Glutamatergic neuron (in vitro differentiated cells): ENCODE results near the gene GALC. TPM values are rescaled to one million over a fixed set of nuclear protein-coding genes. Genes with fewer than 3 reads are reported as not detected.
"Not testable (repeated sequence)": the region's sequence is repeated elsewhere in the genome, so short reads cannot be mapped to it uniquely, and the experiment has no call there.

Experiments
- DNase-seq: peaks from one replicate; pipeline ENCODE4 v3.0.0; 2022
- H3K27ac Mint-ChIP-seq: one replicate; pipeline ENCODE4 v1.8.0; 2020; ENCODE audit warnings: mild to moderate bottlenecking, mixed read lengths, inconsistent platforms; ENCODE audit not compliant: unreplicated experiment
- H3K27me3 Mint-ChIP-seq: one replicate; pipeline ENCODE4 v1.8.0; 2020; ENCODE audit warnings: mild to moderate bottlenecking, moderate library complexity, mixed read lengths, inconsistent platforms; ENCODE audit not compliant: unreplicated experiment
- H3K36me3 Mint-ChIP-seq: one replicate; pipeline ENCODE4 v1.8.0; 2020; ENCODE audit warnings: mild to moderate bottlenecking, mixed read lengths, inconsistent platforms; ENCODE audit not compliant: unreplicated experiment
- H3K4me1 Mint-ChIP-seq: one replicate; pipeline ENCODE4 v1.8.0; 2020; ENCODE audit warnings: mild to moderate bottlenecking, low read depth, mixed read lengths, inconsistent platforms; ENCODE audit not compliant: unreplicated experiment
- H3K4me3 Mint-ChIP-seq: one replicate; pipeline ENCODE4 v1.8.0; 2020; ENCODE audit warnings: mild to moderate bottlenecking, mixed read lengths, inconsistent platforms; ENCODE audit not compliant: unreplicated experiment
- H3K9me3 Mint-ChIP-seq: one replicate; pipeline ENCODE4 v1.8.0; 2020; ENCODE audit warnings: mild to moderate bottlenecking, moderate library complexity, mixed read lengths, inconsistent platforms; ENCODE audit not compliant: unreplicated experiment
- total RNA-seq: library from RNA; stranded (reverse); fragmentation: NEBNext Ultra II Directional; extraction: Animal tissue kit (Norgen Biotek cat#: 25700); gene quantifications from one replicate; pipeline ENCODE4 v1.2.1, GENCODE V29; 2021; ENCODE audit not compliant: unreplicated experiment
- TF ChIP-seq, protein P1 (sequence below): fragments of 200-600 bp; sonication (generic); IDR thresholded peaks from one replicate; pipeline ENCODE4 v1.5.0; 2021; ENCODE audit not compliant: partially characterized antibody, unreplicated experiment

GALC gene
- total RNA-seq, 1 donor from 2014 or later: 16.1 TPM

- Mint-ChIP-seq H3K9me3 (no peaks in the 10 kb centered on the region), H3K36me3 (no peaks in the 10 kb centered on the region), H3K27ac (no peak overlapping the region), H3K4me3 (no peak overlapping the region), H3K4me1 (peaks cover 5% of the 10 kb centered on the region), H3K27me3 (no peaks in the 10 kb centered on the region)
- TF ChIP-seq, protein P1, sequence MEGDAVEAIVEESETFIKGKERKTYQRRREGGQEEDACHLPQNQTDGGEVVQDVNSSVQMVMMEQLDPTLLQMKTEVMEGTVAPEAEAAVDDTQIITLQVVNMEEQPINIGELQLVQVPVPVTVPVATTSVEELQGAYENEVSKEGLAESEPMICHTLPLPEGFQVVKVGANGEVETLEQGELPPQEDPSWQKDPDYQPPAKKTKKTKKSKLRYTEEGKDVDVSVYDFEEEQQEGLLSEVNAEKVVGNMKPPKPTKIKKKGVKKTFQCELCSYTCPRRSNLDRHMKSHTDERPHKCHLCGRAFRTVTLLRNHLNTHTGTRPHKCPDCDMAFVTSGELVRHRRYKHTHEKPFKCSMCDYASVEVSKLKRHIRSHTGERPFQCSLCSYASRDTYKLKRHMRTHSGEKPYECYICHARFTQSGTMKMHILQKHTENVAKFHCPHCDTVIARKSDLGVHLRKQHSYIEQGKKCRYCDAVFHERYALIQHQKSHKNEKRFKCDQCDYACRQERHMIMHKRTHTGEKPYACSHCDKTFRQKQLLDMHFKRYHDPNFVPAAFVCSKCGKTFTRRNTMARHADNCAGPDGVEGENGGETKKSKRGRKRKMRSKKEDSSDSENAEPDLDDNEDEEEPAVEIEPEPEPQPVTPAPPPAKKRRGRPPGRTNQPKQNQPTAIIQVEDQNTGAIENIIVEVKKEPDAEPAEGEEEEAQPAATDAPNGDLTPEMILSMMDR: no peak
- no peak for DNase-seq
Observed at GRCh38 chr14:88026890-88027289, 33.9 kb upstream of the GALC start.

GRCh38 chr14:88025313-88025712 lies 32.3 kb upstream of the GALC start:
- peaks cover 5% of the 10 kb centered on the region for H3K4me1 Mint-ChIP-seq

GRCh38 chr14:88024252-88025086 lies 31.5 kb upstream of the GALC start:
- not testable (repeated sequence) for H3K36me3 Mint-ChIP-seq, H3K4me1 Mint-ChIP-seq, DNase-seq, H3K4me3 Mint-ChIP-seq, H3K9me3 Mint-ChIP-seq, H3K27ac Mint-ChIP-seq, H3K27me3 Mint-ChIP-seq

More at GRCh38 chr14:88025313-88025712, 32.3 kb upstream of the GALC start:
- TF ChIP-seq, protein P1: no peak
- no peak for DNase-seq
- Mint-ChIP-seq H3K27me3 (peaks cover 2% of the 10 kb centered on the region), H3K27ac (no peak overlapping the region), H3K4me3 (no peak overlapping the region), H3K9me3 (no peaks in the 10 kb centered on the region), H3K36me3 (peaks cover 6% of the 10 kb centered on the region)

DNA sequence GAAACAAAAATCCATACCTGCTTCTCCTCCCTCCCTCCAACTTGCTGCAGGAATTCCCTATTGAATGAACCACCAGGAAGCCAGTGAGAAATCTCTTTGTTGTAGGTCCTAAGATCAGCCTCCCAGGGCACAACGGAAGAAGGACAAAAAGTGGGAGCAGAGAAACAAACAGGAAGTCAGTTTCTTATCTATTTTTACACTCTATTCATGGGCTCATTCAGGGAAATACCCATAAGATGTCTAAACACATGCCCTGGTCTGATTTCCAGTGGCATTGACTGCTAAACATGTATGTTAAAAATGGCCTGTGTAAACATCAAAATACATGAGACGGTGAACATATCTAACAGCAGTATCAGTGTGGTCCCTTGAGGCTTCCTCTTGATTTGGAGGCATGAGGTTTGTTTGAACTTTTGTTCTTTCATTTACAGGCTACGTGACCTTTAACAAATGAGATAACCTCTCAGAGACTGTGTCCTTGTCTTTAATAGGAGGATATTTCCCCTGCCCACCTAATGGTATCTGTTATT lies 30.7 kb upstream of the GALC start:
- Mint-ChIP-seq H3K27me3 (peaks cover 2% of the 10 kb centered on the region), H3K36me3 (peaks cover 6% of the 10 kb centered on the region), H3K4me1 (peaks cover 7% of the 10 kb centered on the region), H3K9me3 (no peaks in the 10 kb centered on the region), H3K4me3 (no peak overlapping the region), H3K27ac (no peak overlapping the region)
- no peak for DNase-seq
- TF ChIP-seq, protein P1: no peak

- no peak overlapping the region for H3K4me3 Mint-ChIP-seq
- H3K4me1 Mint-ChIP-seq: peaks cover 2% of the 10 kb centered on the region
- peaks cover 6% of the 10 kb centered on the region for H3K36me3 Mint-ChIP-seq
- TF ChIP-seq, protein P1: no peak
- DNase-seq: no peak
- peaks cover 2% of the 10 kb centered on the region for H3K27me3 Mint-ChIP-seq
- H3K9me3 Mint-ChIP-seq: no peaks in the 10 kb centered on the region
- H3K27ac Mint-ChIP-seq: no peak overlapping the region
Observed at GRCh38 chr14:88017535-88017934, 24.6 kb upstream of the GALC start.
